Progenitor cell of endocrine pancreas (in vitro differentiated cells): Measurements from ENCODE around the gene SATB2. TPM values are rescaled to one million over a fixed set of nuclear protein-coding genes. Genes with fewer than 3 reads are reported as not detected.

Source experiments
- DNase-seq: peaks from one replicate; pipeline ENCODE4 v3.0.0; 2021; ENCODE audit warnings: low spot score; ENCODE audit not compliant: unreplicated experiment
- H3K27ac Mint-ChIP-seq: 2 replicates; pipeline ENCODE4 v1.8.0; 2021; ENCODE audit warnings: mild to moderate bottlenecking, moderate library complexity, mixed read lengths
- H3K27me3 Mint-ChIP-seq: 2 replicates; pipeline ENCODE4 v1.8.0; 2021; ENCODE audit warnings: mixed read lengths
- H3K36me3 Mint-ChIP-seq: 2 replicates; pipeline ENCODE4 v1.8.0; 2022; ENCODE audit warnings: mixed read lengths; ENCODE audit not compliant: insufficient read depth
- H3K4me1 Mint-ChIP-seq: 2 replicates; pipeline ENCODE4 v1.8.0; 2021; ENCODE audit warnings: low read depth, mixed read lengths
- H3K4me3 Mint-ChIP-seq: 2 replicates; pipeline ENCODE4 v1.8.0; 2021; ENCODE audit warnings: low read depth, mild to moderate bottlenecking, moderate library complexity, mixed read lengths
- H3K9me3 Mint-ChIP-seq: 2 replicates; pipeline ENCODE4 v1.8.0; 2021; ENCODE audit warnings: low read depth, mixed read lengths
- CTCF ChIP-seq: fragments of 200-600 bp; sonication (generic); IDR thresholded peaks from one replicate; pipeline ENCODE4 v1.5.0; 2021; ENCODE audit warnings: antibody characterized with exemption, mild to moderate bottlenecking; ENCODE audit not compliant: unreplicated experiment
- total RNA-seq: library from RNA; stranded (reverse); gene quantifications from 2 replicates; pipeline ENCODE4 v1.2.1, GENCODE V29; 2021

SATB2 gene
- total RNA-seq, 1 donor from 2014 or later, result 4.4 TPM

- Mint-ChIP-seq H3K4me3 (no peak overlapping the region), H3K4me1 (peaks cover 13% of the 10 kb centered on the region), H3K36me3 (no peaks in the 10 kb centered on the region), H3K9me3 (no peaks in the 10 kb centered on the region), H3K27me3 (peaks cover 21% of the 10 kb centered on the region), H3K27ac (no peak overlapping the region)
- DNase-seq, result no peak
- no peak for TF ChIP-seq CTCF
These were observed 93.6 kb downstream of the SATB2 start for GRCh38 chr2:199364153-199364552.

GRCh38 chr2:199356412-199356811 lies 101.3 kb downstream of the SATB2 start:
- H3K4me1 Mint-ChIP-seq, result peaks cover 2% of the 10 kb centered on the region
- no peak for DNase-seq
- TF ChIP-seq CTCF, result no peak

GRCh38 chr2:199348871-199349270 lies 108.9 kb downstream of the SATB2 start:
- no peak for DNase-seq
- Mint-ChIP-seq H3K27me3 (no peaks in the 10 kb centered on the region), H3K27ac (no peak overlapping the region), H3K9me3 (no peaks in the 10 kb centered on the region), H3K36me3 (no peaks in the 10 kb centered on the region), H3K4me3 (no peak overlapping the region), H3K4me1 (peaks cover 2% of the 10 kb centered on the region)
- no peak for TF ChIP-seq CTCF

More at GRCh38 chr2:199356412-199356811, 101.3 kb downstream of the SATB2 start:
- no peaks in the 10 kb centered on the region for H3K9me3 Mint-ChIP-seq
- peaks cover 12% of the 10 kb centered on the region for H3K27me3 Mint-ChIP-seq
- H3K36me3 Mint-ChIP-seq, result no peaks in the 10 kb centered on the region
- no peak overlapping the region for H3K27ac Mint-ChIP-seq
- no peak overlapping the region for H3K4me3 Mint-ChIP-seq

GRCh38 chr2:199344012-199344411 lies 113.7 kb downstream of the SATB2 start:
- no peak overlapping the region for H3K4me3 Mint-ChIP-seq
- H3K36me3 Mint-ChIP-seq, result no peaks in the 10 kb centered on the region
- no peaks in the 10 kb centered on the region for H3K27me3 Mint-ChIP-seq
- H3K27ac Mint-ChIP-seq, result no peak overlapping the region
- no peak for TF ChIP-seq CTCF
- H3K9me3 Mint-ChIP-seq, result no peaks in the 10 kb centered on the region
- DNase-seq, result no peak
- no peaks in the 10 kb centered on the region for H3K4me1 Mint-ChIP-seq

- DNase-seq, result no peak
- Mint-ChIP-seq H3K27me3 (no peaks in the 10 kb centered on the region), H3K9me3 (no peaks in the 10 kb centered on the region), H3K27ac (no peak overlapping the region), H3K36me3 (no peaks in the 10 kb centered on the region), H3K4me3 (no peak overlapping the region), H3K4me1 (no peaks in the 10 kb centered on the region)
- no peak for TF ChIP-seq CTCF
These were observed 115.4 kb downstream of the SATB2 start for GRCh38 chr2:199342334-199342733.
